ENCODE data around the gene ANGPTL7.
"Not testable (repeated sequence)": the region's sequence is repeated elsewhere in the genome, so short reads cannot be mapped to it uniquely, and the experiment has no call there.

The ANGPTL7 gene

GRCh38 chr1:11156441-11156840 lies 32.7 kb upstream of the ANGPTL7 start:
- no peaks in the 10 kb centered on the region for H3K27me3 ChIP-seq (ENCODE audit: insufficient read depth, low read length)
- H3K4me1 ChIP-seq (ENCODE audit: insufficient read depth, low read length) = no peaks in the 10 kb centered on the region
- H3K9me3 ChIP-seq (ENCODE audit: low read length) = peaks cover 4% of the 10 kb centered on the region
- H3K36me3 ChIP-seq (ENCODE audit: insufficient read depth, low read length) = peaks cover 55% of the 10 kb centered on the region
- no peak overlapping the region for H3K4me3 ChIP-seq (ENCODE audit: low read length)
- H2AFZ ChIP-seq (ENCODE audit: low read depth, low read length) = no peak overlapping the region

GRCh38 chr1:11156963-11157362 lies 32.2 kb upstream of the ANGPTL7 start:
- H3K27me3 ChIP-seq (ENCODE audit: insufficient read depth, low read length) = no peaks in the 10 kb centered on the region
- H3K4me1 ChIP-seq (ENCODE audit: insufficient read depth, low read length) = no peaks in the 10 kb centered on the region
- H3K4me3 ChIP-seq (ENCODE audit: low read length) = no peak overlapping the region
- peaks cover 4% of the 10 kb centered on the region for H3K9me3 ChIP-seq (ENCODE audit: low read length)
- no peak overlapping the region for H2AFZ ChIP-seq (ENCODE audit: low read depth, low read length)
- H3K36me3 ChIP-seq (ENCODE audit: insufficient read depth, low read length) = peaks cover 53% of the 10 kb centered on the region

GRCh38 chr1:11157394-11157793 lies 31.8 kb upstream of the ANGPTL7 start:
- Histone ChIP-seq H3K4me1 (ENCODE audit: insufficient read depth, low read length) (no peaks in the 10 kb centered on the region), H3K36me3 (ENCODE audit: insufficient read depth, low read length) (peaks cover 49% of the 10 kb centered on the region), H3K9me3 (ENCODE audit: low read length) (peaks cover 4% of the 10 kb centered on the region), H2AFZ (ENCODE audit: low read depth, low read length) (no peak overlapping the region), H3K4me3 (ENCODE audit: low read length) (no peak overlapping the region), H3K27me3 (ENCODE audit: insufficient read depth, low read length) (no peaks in the 10 kb centered on the region)

GRCh38 chr1:11157867-11158266 lies 31.3 kb upstream of the ANGPTL7 start:
- Histone ChIP-seq H3K27me3 (ENCODE audit: insufficient read depth, low read length) (no peaks in the 10 kb centered on the region), H2AFZ (ENCODE audit: low read depth, low read length) (no peak overlapping the region), H3K9me3 (ENCODE audit: low read length) (peaks cover 4% of the 10 kb centered on the region), H3K36me3 (ENCODE audit: insufficient read depth, low read length) (peaks cover 45% of the 10 kb centered on the region), H3K4me1 (ENCODE audit: insufficient read depth, low read length) (no peaks in the 10 kb centered on the region), H3K4me3 (ENCODE audit: low read length) (no peak overlapping the region)

- H2AFZ ChIP-seq (ENCODE audit: low read depth, low read length) = no peak overlapping the region
- H3K4me3 ChIP-seq (ENCODE audit: low read length) = no peak overlapping the region
- peaks cover 4% of the 10 kb centered on the region for H3K9me3 ChIP-seq (ENCODE audit: low read length)
- H3K36me3 ChIP-seq (ENCODE audit: insufficient read depth, low read length) = peaks cover 41% of the 10 kb centered on the region
- H3K4me1 ChIP-seq (ENCODE audit: insufficient read depth, low read length) = no peaks in the 10 kb centered on the region
- H3K27me3 ChIP-seq (ENCODE audit: insufficient read depth, low read length) = no peaks in the 10 kb centered on the region
These were observed 30.9 kb upstream of the ANGPTL7 start for GRCh38 chr1:11158291-11158690.

- Histone ChIP-seq H3K4me3 (ENCODE audit: low read length) (no peak overlapping the region), H2AFZ (ENCODE audit: low read depth, low read length) (no peak overlapping the region), H3K9me3 (ENCODE audit: low read length) (peaks cover 4% of the 10 kb centered on the region), H3K27me3 (ENCODE audit: insufficient read depth, low read length) (no peaks in the 10 kb centered on the region), H3K36me3 (ENCODE audit: insufficient read depth, low read length) (peaks cover 41% of the 10 kb centered on the region), H3K4me1 (ENCODE audit: insufficient read depth, low read length) (no peaks in the 10 kb centered on the region)
These were observed 30.3 kb upstream of the ANGPTL7 start for GRCh38 chr1:11158720-11159321.

GRCh38 chr1:11162752-11163151 lies 26.4 kb upstream of the ANGPTL7 start:
- not testable (repeated sequence) for H2AFZ ChIP-seq (ENCODE audit: low read depth, low read length); H3K9me3 ChIP-seq (ENCODE audit: low read length); H3K27me3 ChIP-seq (ENCODE audit: insufficient read depth, low read length); H3K4me3 ChIP-seq (ENCODE audit: low read length); H3K4me1 ChIP-seq (ENCODE audit: insufficient read depth, low read length)
- H3K36me3 ChIP-seq (ENCODE audit: insufficient read depth, low read length) = peaks cover 17% of the 10 kb centered on the region

GRCh38 chr1:11166744-11167143 lies 22.4 kb upstream of the ANGPTL7 start:
- not testable (repeated sequence) for H2AFZ ChIP-seq (ENCODE audit: low read depth, low read length); H3K27me3 ChIP-seq (ENCODE audit: insufficient read depth, low read length); H3K9me3 ChIP-seq (ENCODE audit: low read length); H3K4me1 ChIP-seq (ENCODE audit: insufficient read depth, low read length); H3K36me3 ChIP-seq (ENCODE audit: insufficient read depth, low read length); H3K4me3 ChIP-seq (ENCODE audit: low read length)

GRCh38 chr1:11168731-11169130 lies 20.4 kb upstream of the ANGPTL7 start:
- no peak overlapping the region for H2AFZ ChIP-seq (ENCODE audit: low read depth, low read length)
- H3K9me3 ChIP-seq (ENCODE audit: low read length) = peaks cover 2% of the 10 kb centered on the region
- H3K36me3 ChIP-seq (ENCODE audit: insufficient read depth, low read length) = peaks cover 4% of the 10 kb centered on the region
- H3K4me1 ChIP-seq (ENCODE audit: insufficient read depth, low read length) = no peaks in the 10 kb centered on the region
- no peak overlapping the region for H3K4me3 ChIP-seq (ENCODE audit: low read length)
- H3K27me3 ChIP-seq (ENCODE audit: insufficient read depth, low read length) = no peaks in the 10 kb centered on the region

GRCh38 chr1:11169202-11169601 lies 20.0 kb upstream of the ANGPTL7 start:
- Histone ChIP-seq H3K4me1 (ENCODE audit: insufficient read depth, low read length) (no peaks in the 10 kb centered on the region), H3K4me3 (ENCODE audit: low read length) (no peak overlapping the region), H3K27me3 (ENCODE audit: insufficient read depth, low read length) (no peaks in the 10 kb centered on the region), H2AFZ (ENCODE audit: low read depth, low read length) (no peak overlapping the region), H3K9me3 (ENCODE audit: low read length) (peaks cover 2% of the 10 kb centered on the region), H3K36me3 (ENCODE audit: insufficient read depth, low read length) (peaks cover 5% of the 10 kb centered on the region)

GRCh38 chr1:11170102-11170501 lies 19.1 kb upstream of the ANGPTL7 start:
- Histone ChIP-seq H3K36me3 (ENCODE audit: insufficient read depth, low read length) (peaks cover 5% of the 10 kb centered on the region), H3K4me1 (ENCODE audit: insufficient read depth, low read length) (no peaks in the 10 kb centered on the region), H3K27me3 (ENCODE audit: insufficient read depth, low read length) (no peaks in the 10 kb centered on the region), H3K4me3 (ENCODE audit: low read length) (no peak overlapping the region), H2AFZ (ENCODE audit: low read depth, low read length) (no peak overlapping the region), H3K9me3 (ENCODE audit: low read length) (peaks cover 2% of the 10 kb centered on the region)

GRCh38 chr1:11174261-11174942 lies 14.8 kb upstream of the ANGPTL7 start:
- no peaks in the 10 kb centered on the region for H3K9me3 ChIP-seq (ENCODE audit: low read length)
- no peak overlapping the region for H3K4me3 ChIP-seq (ENCODE audit: low read length)
- no peaks in the 10 kb centered on the region for H3K4me1 ChIP-seq (ENCODE audit: insufficient read depth, low read length)
- H3K27me3 ChIP-seq (ENCODE audit: insufficient read depth, low read length) = no peaks in the 10 kb centered on the region
- peaks cover 6% of the 10 kb centered on the region for H3K36me3 ChIP-seq (ENCODE audit: insufficient read depth, low read length)
- no peak overlapping the region for H2AFZ ChIP-seq (ENCODE audit: low read depth, low read length)

GRCh38 chr1:11175461-11175860 lies 13.7 kb upstream of the ANGPTL7 start:
- no peak overlapping the region for H3K4me3 ChIP-seq (ENCODE audit: low read length)
- H3K4me1 ChIP-seq (ENCODE audit: insufficient read depth, low read length) = no peaks in the 10 kb centered on the region
- no peaks in the 10 kb centered on the region for H3K9me3 ChIP-seq (ENCODE audit: low read length)
- peaks cover 6% of the 10 kb centered on the region for H3K36me3 ChIP-seq (ENCODE audit: insufficient read depth, low read length)
- no peaks in the 10 kb centered on the region for H3K27me3 ChIP-seq (ENCODE audit: insufficient read depth, low read length)
- H2AFZ ChIP-seq (ENCODE audit: low read depth, low read length) = no peak overlapping the region
